Measurements from ENCODE around the gene EDNRB.

The EDNRB gene

GRCh38 chr13:77930430-77930829 is 11.8 kb upstream of the EDNRB start:
- H3K4me1 ChIP-seq (ENCODE audit: insufficient read depth, poor library complexity, severe bottlenecking): peaks cover 5% of the 10 kb centered on the region
- H3K9me3 ChIP-seq (ENCODE audit: severe bottlenecking): no peaks in the 10 kb centered on the region
- H3K4me3 ChIP-seq (ENCODE audit: severe bottlenecking): no peak overlapping the region
- H3K27me3 ChIP-seq (ENCODE audit: insufficient read depth, poor library complexity, severe bottlenecking): no peaks in the 10 kb centered on the region
- no peak for TF ChIP-seq CTCF (IDR thresholded peaks at IDR 0.05; ENCODE audit: poor library complexity, severe bottlenecking)
- no peaks in the 10 kb centered on the region for H3K36me3 ChIP-seq (ENCODE audit: low read depth)
- H3K27ac ChIP-seq (ENCODE audit: poor library complexity, severe bottlenecking): no peak overlapping the region
- no peak for DNase-seq (ENCODE audit: low spot score)
- ATAC-seq (ENCODE audit: low read depth): no peak

DNA sequence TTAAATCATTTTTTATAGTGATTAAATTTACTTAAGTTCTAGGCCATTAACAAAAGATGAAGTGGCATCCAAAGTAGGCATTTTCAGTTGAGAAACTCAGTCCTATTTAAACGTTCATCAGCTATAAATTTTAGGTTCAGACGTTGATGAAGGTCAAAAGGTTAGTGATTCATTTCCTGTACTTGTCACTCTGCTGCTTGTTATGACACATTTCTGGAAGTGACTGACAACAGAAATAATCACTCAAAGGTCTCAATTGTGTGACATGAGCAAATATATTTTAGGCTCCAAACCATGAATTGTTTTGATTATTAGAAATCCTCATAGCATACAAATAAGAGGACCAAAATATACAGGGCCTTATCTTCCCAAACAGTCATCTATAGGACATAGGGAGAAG is 10.3 kb upstream of the EDNRB start:
- H3K4me3 ChIP-seq (ENCODE audit: severe bottlenecking): no peak overlapping the region
- ATAC-seq (ENCODE audit: low read depth): no peak
- H3K27me3 ChIP-seq (ENCODE audit: insufficient read depth, poor library complexity, severe bottlenecking): no peaks in the 10 kb centered on the region
- no peak overlapping the region for H3K27ac ChIP-seq (ENCODE audit: poor library complexity, severe bottlenecking)
- H3K36me3 ChIP-seq (ENCODE audit: low read depth): no peaks in the 10 kb centered on the region
- TF ChIP-seq CTCF (IDR thresholded peaks at IDR 0.05; ENCODE audit: poor library complexity, severe bottlenecking): no peak
- peaks cover 5% of the 10 kb centered on the region for H3K4me1 ChIP-seq (ENCODE audit: insufficient read depth, poor library complexity, severe bottlenecking)
- no peaks in the 10 kb centered on the region for H3K9me3 ChIP-seq (ENCODE audit: severe bottlenecking)
- DNase-seq (ENCODE audit: low spot score): no peak

DNA sequence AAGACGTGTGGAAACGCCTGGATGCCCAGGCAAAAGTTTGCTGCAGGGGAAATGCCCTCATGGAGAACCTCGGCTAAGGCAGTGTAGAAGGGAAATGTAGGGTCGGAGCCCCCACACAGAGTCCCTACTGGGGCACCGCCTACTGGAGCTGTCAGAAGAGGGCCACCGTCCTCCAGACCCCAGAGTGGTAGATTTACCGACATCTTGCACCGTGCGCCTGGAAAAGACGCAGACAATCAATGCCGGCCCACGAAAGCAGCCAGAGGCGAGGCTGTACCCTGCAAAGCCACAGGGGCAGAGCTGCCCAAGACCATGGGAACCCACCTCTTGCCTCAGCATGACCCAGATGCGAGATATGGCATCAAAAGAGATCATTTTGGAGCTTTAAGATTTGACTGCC is 7.0 kb upstream of the EDNRB start:
- no peak for ATAC-seq (ENCODE audit: low read depth)
- H3K27me3 ChIP-seq (ENCODE audit: insufficient read depth, poor library complexity, severe bottlenecking): peaks cover 10% of the 10 kb centered on the region

DNA sequence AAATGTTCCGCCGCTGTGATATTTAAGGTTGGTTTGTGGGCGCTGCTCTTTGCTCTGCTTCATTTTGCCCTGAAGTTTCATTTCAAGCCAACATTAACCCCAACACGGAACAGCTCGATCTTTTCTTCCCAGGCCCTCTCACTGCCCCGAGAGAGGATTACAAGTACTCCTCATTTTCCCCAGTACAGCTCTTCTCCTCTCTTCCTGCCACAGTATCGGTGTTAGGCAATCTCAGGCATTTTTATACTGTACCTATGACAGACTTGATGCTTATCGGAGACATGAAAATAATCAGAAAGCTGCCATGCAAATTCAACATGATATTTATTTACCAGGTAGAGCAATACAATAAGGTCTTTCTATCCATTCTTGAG is 1.3 kb upstream of the EDNRB start:
- no peaks in the 10 kb centered on the region for H3K36me3 ChIP-seq (ENCODE audit: low read depth)
- no peaks in the 10 kb centered on the region for H3K9me3 ChIP-seq (ENCODE audit: severe bottlenecking)
- no peak for TF ChIP-seq CTCF (IDR thresholded peaks at IDR 0.05; ENCODE audit: poor library complexity, severe bottlenecking)
- H3K4me3 ChIP-seq (ENCODE audit: severe bottlenecking): no peak overlapping the region
- H3K27me3 ChIP-seq (ENCODE audit: insufficient read depth, poor library complexity, severe bottlenecking): peaks cover 50% of the 10 kb centered on the region
- no peak for ATAC-seq (ENCODE audit: low read depth)
- H3K27ac ChIP-seq (ENCODE audit: poor library complexity, severe bottlenecking): no peak overlapping the region
- no peaks in the 10 kb centered on the region for H3K4me1 ChIP-seq (ENCODE audit: insufficient read depth, poor library complexity, severe bottlenecking)
- DNase-seq (ENCODE audit: low spot score): no peak

More for the DNA sequence above, 7.0 kb upstream of the EDNRB start:
- Histone ChIP-seq H3K36me3 (ENCODE audit: low read depth) (no peaks in the 10 kb centered on the region), H3K4me3 (ENCODE audit: severe bottlenecking) (no peak overlapping the region), H3K9me3 (ENCODE audit: severe bottlenecking) (no peaks in the 10 kb centered on the region), H3K27ac (ENCODE audit: poor library complexity, severe bottlenecking) (no peak overlapping the region), H3K4me1 (ENCODE audit: insufficient read depth, poor library complexity, severe bottlenecking) (peaks cover 5% of the 10 kb centered on the region)
- no peak for DNase-seq (ENCODE audit: low spot score)
- no peak for TF ChIP-seq CTCF (IDR thresholded peaks at IDR 0.05; ENCODE audit: poor library complexity, severe bottlenecking)

- no peak for DNase-seq (ENCODE audit: low spot score)
- no peak overlapping the region for H3K27ac ChIP-seq (ENCODE audit: poor library complexity, severe bottlenecking)
- no peak for TF ChIP-seq CTCF (IDR thresholded peaks at IDR 0.05; ENCODE audit: poor library complexity, severe bottlenecking)
- no peak for ATAC-seq (ENCODE audit: low read depth)
- no peaks in the 10 kb centered on the region for H3K36me3 ChIP-seq (ENCODE audit: low read depth)
- H3K9me3 ChIP-seq (ENCODE audit: severe bottlenecking): no peaks in the 10 kb centered on the region
- H3K4me3 ChIP-seq (ENCODE audit: severe bottlenecking): no peak overlapping the region
- H3K4me1 ChIP-seq (ENCODE audit: insufficient read depth, poor library complexity, severe bottlenecking): no peaks in the 10 kb centered on the region
- H3K27me3 ChIP-seq (ENCODE audit: insufficient read depth, poor library complexity, severe bottlenecking): peaks cover 50% of the 10 kb centered on the region
Observed at GRCh38 chr13:77919246-77919920, 752 bp upstream of the EDNRB start.

Measured in RWPE2 (cell line).